A549 (cell line): ENCODE results near the gene ZNF425. TPM values are rescaled to one million over a fixed set of nuclear protein-coding genes. Genes with fewer than 3 reads are reported as not detected.
A peak's percentile ranks its signal among the peaks of the same experiment; 100 is the strongest.

Experiments
- ATAC-seq, 2 experiments: fragments of 200-7000 bp in 1 of 2; fragments of >200 bp in 1 of 2; cut with Nextera tagmentation in 1 of 2; cut with Tn5 transposase in 1 of 2; 3 replicates each; pipeline versions ENCODE4 v1.8.0 to v1.9.1; 2018 to 2020; ENCODE audit warnings: mild to moderate bottlenecking in 1 of 2, moderate library complexity in 1 of 2
- CTCF ChIA-PET: fragments of 300-600 bp; sonication (Branson Sonifier 250); formaldehyde crosslinking; extraction: SDS; loops from one replicate; lab custom pipeline; 2021; ENCODE audit warnings: antibody characterized with exemption, inconsistent platforms; lab: Yijun Ruan, JAX
- POLR2A ChIA-PET: fragments of 350-600 bp; formaldehyde crosslinking; extraction: SDS; loops from one replicate; lab custom pipeline; 2021; ENCODE audit warnings: antibody characterized with exemption, inconsistent platforms; lab: Yijun Ruan, JAX
- DNase-seq, 2 experiments: peaks; one replicate each; pipeline versions ENCODE4 v3.0.0 to v3.0.0-alpha.2; 2011 to 2016; ENCODE audit warnings: low read depth in 1 of 2, low spot score in 1 of 2
- FAIRE-seq: peaks from 2 replicates; lab custom pipeline; 2011; peaks lifted over from hg19 to GRCh38; lab: Jason Lieb, UNC
- H3K27ac ChIP-seq, 2 experiments: fragments of >200 bp; sonication (Bioruptor Twin); formaldehyde crosslinking; 3 replicates each; pipeline ENCODE4 v1.5.1; 2016 to 2017
- H3K4me1 ChIP-seq: fragments of >200 bp; sonication (Bioruptor Twin); formaldehyde crosslinking; 3 replicates; pipeline ENCODE4 v1.6.1; 2016
- H3K4me2 ChIP-seq: fragments of >200 bp; sonication (Bioruptor Twin); formaldehyde crosslinking; 3 replicates; pipeline ENCODE4 v1.6.1; 2016
- H3K4me3 ChIP-seq: fragments of >200 bp; sonication (Bioruptor Twin); formaldehyde crosslinking; 3 replicates; pipeline ENCODE4 v1.5.1; 2016
- H3K9me3 ChIP-seq: fragments of >200 bp; sonication (Bioruptor Twin); formaldehyde crosslinking; 3 replicates; pipeline ENCODE4 v1.6.1; 2016
- BCL3 ChIP-seq: fragments of >200 bp; sonication (Bioruptor Twin); formaldehyde crosslinking; IDR thresholded peaks from 3 replicates; pipeline ENCODE4 v1.6.1; 2016
- BHLHE40 ChIP-seq: IDR thresholded peaks from 2 replicates; pipeline ENCODE4 v1.6.1; 2012; ENCODE audit warnings: low read depth, low read length, inconsistent platforms
- CBX2 ChIP-seq: fragments of 200-600 bp; sonication (generic); IDR thresholded peaks from 2 replicates; pipeline ENCODE4 v1.6.1; 2016; ENCODE audit warnings: low read depth, mild to moderate bottlenecking, borderline replicate concordance
- CBX8 ChIP-seq: fragments of 200-600 bp; sonication (generic); IDR thresholded peaks from 2 replicates; pipeline ENCODE4 v1.6.1; 2016
- CHD4 ChIP-seq: fragments of 200-600 bp; sonication (generic); IDR thresholded peaks from 2 replicates; pipeline ENCODE4 v1.6.1; 2016; ENCODE audit warnings: antibody characterized with exemption, mild to moderate bottlenecking, borderline replicate concordance
- CTCF ChIP-seq: fragments of >200 bp; sonication (Bioruptor Twin); formaldehyde crosslinking; IDR thresholded peaks from 3 replicates; pipeline ENCODE4 v1.5.1; 2016
- FOSB ChIP-seq: fragments of 250-450 bp; sonication (Bioruptor Pico); IDR thresholded peaks from 2 replicates; pipeline ENCODE4 v1.5.0; 2020; ENCODE audit warnings: mild to moderate bottlenecking, moderate library complexity
- FOSL2 ChIP-seq, 2 experiments: fragments of 450-650 bp in 1 of 2; fragments of >200 bp in 1 of 2; sonication (Bioruptor Twin) in 1 of 2; formaldehyde crosslinking; IDR thresholded peaks; 2 replicates each; pipeline versions ENCODE4 v1.5.0 to v1.6.1; 2016 to 2020; ENCODE audit warnings: mild to moderate bottlenecking in 1 of 2, moderate library complexity in 1 of 2
- FOXS1 ChIP-seq: fragments of 250-450 bp; sonication (Bioruptor Pico); IDR thresholded peaks from 2 replicates; pipeline ENCODE4 v1.5.0; 2020; ENCODE audit warnings: mild to moderate bottlenecking, moderate library complexity
- HES2 ChIP-seq: fragments of >200 bp; sonication (Bioruptor Twin); formaldehyde crosslinking; IDR thresholded peaks from 2 replicates; pipeline ENCODE4 v1.6.1; 2016
- HEYL ChIP-seq: fragments of 250-450 bp; sonication (Bioruptor Pico); IDR thresholded peaks from 2 replicates; pipeline ENCODE4 v1.8.0; 2021; ENCODE audit warnings: mild to moderate bottlenecking, moderate library complexity
- HOXA7 ChIP-seq: fragments of 250-450 bp; sonication (Bioruptor Pico); IDR thresholded peaks from 2 replicates; pipeline ENCODE4 v1.5.0; 2020; ENCODE audit warnings: mild to moderate bottlenecking, moderate library complexity
- JUNB ChIP-seq: fragments of >200 bp; sonication (Bioruptor Twin); formaldehyde crosslinking; IDR thresholded peaks from 2 replicates; pipeline ENCODE4 v1.6.1; 2016
- KDM1A ChIP-seq: fragments of 200-600 bp; sonication (generic); IDR thresholded peaks from 2 replicates; pipeline ENCODE4 v1.6.1; 2016; ENCODE audit warnings: low read depth, mild to moderate bottlenecking
- NPAS2 ChIP-seq: fragments of 250-450 bp; sonication (Bioruptor Pico); IDR thresholded peaks from 2 replicates; pipeline ENCODE4 v1.8.0; 2022; ENCODE audit warnings: mild to moderate bottlenecking, moderate library complexity, borderline replicate concordance
- POLR2A ChIP-seq: IDR thresholded peaks from 2 replicates; pipeline ENCODE4 v1.6.1; 2012; ENCODE audit warnings: mild to moderate bottlenecking, low read length
- POLR2AphosphoS2 ChIP-seq: conservative IDR thresholded peaks from 2 replicates; pipeline ENCODE4 v1.6.1; 2012; ENCODE audit warnings: low read length, improper control_type of control experiment, inconsistent platforms
- RAD21 ChIP-seq, 2 experiments: fragments of >200 bp in 1 of 2; sonication (Bioruptor Twin) in 1 of 2; formaldehyde crosslinking in 1 of 2; IDR thresholded peaks in 1 of 2; conservative IDR thresholded peaks in 1 of 2; 2 replicates in 1 of 2; 3 replicates in 1 of 2; pipeline ENCODE4 v1.6.1; 2012 to 2018; ENCODE audit warnings: inconsistent platforms in 1 of 2
- RCOR1 ChIP-seq: fragments of 150-350 bp; IDR thresholded peaks from 2 replicates; pipeline ENCODE4 v1.6.1; 2014; ENCODE audit warnings: antibody characterized with exemption, low read length, low read depth
- SMC3 ChIP-seq: fragments of >200 bp; sonication (Bioruptor Twin); formaldehyde crosslinking; IDR thresholded peaks from 3 replicates; pipeline ENCODE4 v1.6.1; 2018; ENCODE audit warnings: inconsistent platforms
- ZNF302 ChIP-seq: fragments of 250-450 bp; sonication (Bioruptor Pico); IDR thresholded peaks from 2 replicates; pipeline ENCODE4 v1.9.0; 2021; ENCODE audit warnings: inconsistent platforms, mild to moderate bottlenecking, moderate library complexity
- ZSCAN20 ChIP-seq: fragments of 250-450 bp; sonication (Bioruptor Pico); IDR thresholded peaks from 2 replicates; pipeline ENCODE4 v1.8.0; 2022; ENCODE audit warnings: mild to moderate bottlenecking, moderate library complexity
- WGBS: methylation state at CpG from one replicate; pipeline ENCODE4 v1.1.6; 2017; ENCODE audit errors: missing lambda C conversion rate; 5-methylcytosine and 5-hydroxymethylcytosine counted together
- polyA plus RNA-seq, 4 experiments: library from polyadenylated mRNA; depleted of rRNA in 3 of 4; stranded (reverse); fragments of >200 nt; fragmentation: RNase III in 1 of 4; extraction: RNeasy Plus Mini Kit Qiagen cat#74134 plus additional on column Dnase treatment in 1 of 4; gene quantifications; 2 replicates in 3 of 4; 3 replicates in 1 of 4; pipeline ENCODE4 v1.2.3, GENCODE V29; 2011 to 2017
- TF ChIP-seq, protein P1 (sequence below): IDR thresholded peaks from 2 replicates; pipeline ENCODE4 v1.6.1; 2012

The ZNF425 gene
- polyA plus RNA-seq, 2 of the 4 experiments (the other 2 are of a cell fraction), result 0.80 to 1.6 TPM

DNA sequence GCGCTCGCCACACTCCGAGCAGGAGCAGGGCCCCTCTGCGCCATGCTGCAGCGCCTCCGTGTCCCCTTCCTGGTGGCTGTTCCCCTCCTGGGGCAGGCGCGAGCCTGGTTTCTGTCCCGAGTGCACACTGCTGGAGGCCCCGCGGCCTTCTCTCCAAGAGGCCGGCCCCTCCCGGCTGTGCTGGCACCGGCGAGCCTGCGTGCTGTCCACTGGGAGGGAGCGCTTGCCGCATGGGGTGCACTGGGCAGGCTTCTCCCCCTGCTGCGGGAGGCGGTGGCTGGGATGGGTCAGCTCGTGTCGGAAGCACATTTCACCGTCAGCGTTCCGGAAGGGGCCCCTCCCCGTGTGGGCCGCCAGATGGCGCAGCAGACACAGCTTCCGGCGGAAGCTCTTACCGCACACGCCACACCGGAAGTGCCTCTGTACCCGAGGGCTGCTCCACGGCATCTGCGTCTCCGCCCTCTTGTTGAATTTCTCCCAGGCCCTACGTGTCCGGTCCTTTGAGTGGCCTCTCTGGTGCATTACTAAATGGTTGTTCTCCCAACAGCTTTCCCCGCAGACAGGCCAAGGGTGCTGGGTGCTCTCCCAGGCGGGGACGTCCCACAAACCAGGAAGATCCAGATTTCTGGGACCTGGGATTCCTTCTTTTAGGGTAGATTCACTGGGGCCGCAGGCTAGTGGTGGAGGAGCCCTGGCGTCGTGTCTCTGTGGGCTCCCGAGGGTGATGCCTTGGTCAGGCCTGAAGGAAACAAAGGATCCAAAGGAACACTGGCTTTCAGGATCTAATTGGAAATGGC lies 54.3 kb downstream of the ZNF425 start:
- FAIRE-seq, result no peak
- ChIA-PET POLR2A (interaction anchor here (0.9 kb wide), 1 partner anchor 66 kb away, joined by 4 read pairs; no protein-coding TSS in a partner anchor), CTCF (interaction anchor here (0.7 to 2.5 kb wide), 9 partner anchors 9 to 84 kb away, joined by 3 to 10 read pairs (median 4); partner anchors contain the start of genes ZNF398 and ZNF786)
- peak; percentile 31 to 79 for DNase-seq
- Histone ChIP-seq H3K27ac (no peak overlapping the region), H3K9me3 (no peaks in the 10 kb centered on the region), H3K4me2 (no peak overlapping the region), H3K4me1 (no peaks in the 10 kb centered on the region), H3K4me3 (no peak overlapping the region)
- TF ChIP-seq RAD21 (conservative IDR thresholded peaks at IDR 0.05 in 1 of 2, IDR thresholded peaks at IDR 0.05 in 1 of 2) (peak; percentile 35 to 39; a peak in 3 of 5 replicates), RCOR1 (no peak), HOXA7 (CRISPR knock-in tag) (no peak), CTCF (peak; percentile 41), SMC3 (peak; percentile 30; the same call in 2 of the 3 replicates)
- 82% methylated on average over 39 of the region's 46 CpGs for WGBS
- peak; percentile 81 to 94 for ATAC-seq

GRCh38 chr7:149071182-149071635 lies 54.9 kb downstream of the ZNF425 start:
- Histone ChIP-seq H3K4me1 (no peaks in the 10 kb centered on the region), H3K4me3 (no peak overlapping the region), H3K27ac (no peak overlapping the region)
- ATAC-seq (peak in 1 of 2 experiments; percentile 40; a peak in 1 of 6 replicates), FAIRE-seq (no peak)
- POLR2A ChIA-PET, result interaction anchor here (0.9 kb wide), 1 partner anchor 65 kb away, joined by 4 read pairs; no protein-coding TSS in a partner anchor
- TF ChIP-seq SMC3 (no peak), HOXA7 (CRISPR knock-in tag) (no peak), ZNF302 (CRISPR knock-in tag) (no peak), POLR2AphosphoS2 (no peak), FOSB (CRISPR knock-in tag) (no peak), JUNB (no peak), CHD4 (no peak), BCL3 (no peak)
- TF ChIP-seq, all 56 proteins: peak for 0
- no peak for DNase-seq
- H3K9me3 ChIP-seq, result no peaks in the 10 kb centered on the region
- CTCF ChIA-PET, result interaction anchor here (0.7 to 2.5 kb wide), 8 partner anchors 9 to 84 kb away, joined by 3 to 10 read pairs (median 4); partner anchors contain the start of gene ZNF786
- no peak overlapping the region for H3K4me2 ChIP-seq
- WGBS, result 94% methylated on average over 29 of the region's 29 CpGs

DNA sequence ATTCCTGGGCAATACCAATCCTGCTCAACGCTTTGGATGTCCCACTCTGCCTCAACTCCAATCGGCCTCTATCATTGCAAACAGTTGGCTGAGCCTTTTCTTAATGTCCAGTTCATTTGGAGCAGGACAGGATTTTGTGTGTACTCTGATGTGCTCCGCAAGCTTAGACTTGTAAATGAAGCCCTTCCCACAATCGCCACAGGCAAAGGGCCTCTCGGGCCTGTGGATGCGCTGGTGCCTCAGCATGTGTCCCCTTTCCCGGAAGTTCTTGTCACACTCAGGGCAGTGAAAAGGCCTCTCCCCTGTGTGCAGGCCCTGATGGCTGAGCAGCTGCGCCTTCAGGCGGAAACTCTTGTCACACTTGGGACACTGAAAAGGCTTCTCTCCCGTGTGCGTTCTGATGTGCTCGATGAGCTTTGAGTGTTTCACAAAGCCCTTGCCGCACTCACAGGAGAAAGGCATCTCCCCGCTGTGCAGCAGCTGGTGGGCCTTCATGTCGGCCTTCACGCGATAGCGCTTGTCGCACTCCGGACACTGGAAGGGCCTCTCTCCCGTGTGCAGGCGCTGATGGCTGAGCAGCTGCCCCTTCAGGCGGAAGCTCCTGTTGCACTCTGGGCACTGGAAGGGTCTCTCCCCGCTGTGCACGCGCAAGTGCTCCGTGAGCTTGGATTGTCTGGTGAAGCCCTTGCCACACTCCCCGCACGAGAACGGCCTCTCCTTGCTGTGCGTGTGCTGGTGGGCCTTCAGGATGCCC lies 55.6 kb downstream of the ZNF425 start:
- DNase-seq, result no peak
- WGBS, result 94% methylated on average over 26 of the region's 31 CpGs
- FAIRE-seq, result no peak
- CTCF ChIA-PET, result interaction anchor here (0.5 to 2.5 kb wide), 7 partner anchors 9 to 83 kb away, joined by 3 to 10 read pairs (median 4); partner anchors contain the start of gene ZNF786
- no peaks in the 10 kb centered on the region for H3K4me1 ChIP-seq
- POLR2A ChIA-PET, result no interaction called here
- no peak overlapping the region for H3K4me3 ChIP-seq
- TF ChIP-seq HOXA7 (CRISPR knock-in tag), result no peak
- TF ChIP-seq ZSCAN20 (CRISPR knock-in tag), result no peak
- TF ChIP-seq FOXS1 (CRISPR knock-in tag), result no peak
- TF ChIP-seq, protein P1, sequence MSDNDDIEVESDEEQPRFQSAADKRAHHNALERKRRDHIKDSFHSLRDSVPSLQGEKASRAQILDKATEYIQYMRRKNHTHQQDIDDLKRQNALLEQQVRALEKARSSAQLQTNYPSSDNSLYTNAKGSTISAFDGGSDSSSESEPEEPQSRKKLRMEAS, result no peak
- TF ChIP-seq HES2, result no peak
- no peak for TF ChIP-seq NPAS2
- TF ChIP-seq POLR2A, result no peak
- no peak for TF ChIP-seq CBX8
- no peak for TF ChIP-seq HEYL (CRISPR knock-in tag)
- TF ChIP-seq KDM1A, result no peak
- TF ChIP-seq BHLHE40, result no peak
- no peak for TF ChIP-seq CBX2
- no peak for TF ChIP-seq POLR2AphosphoS2
- TF ChIP-seq FOSL2 (IDR thresholded peaks at IDR 0.05), result no peak
- no peak for TF ChIP-seq FOSL2 (CRISPR knock-in tag; IDR thresholded peaks at IDR 0.05)
- no peak for TF ChIP-seq ZNF302 (CRISPR knock-in tag)
- no peaks in the 10 kb centered on the region for H3K9me3 ChIP-seq
- ATAC-seq, result no peak
- H3K27ac ChIP-seq, result no peak overlapping the region
- no peak overlapping the region for H3K4me2 ChIP-seq
